Measurements from ENCODE around the gene PDPR.
"Not testable (repeated sequence)": the region's sequence is repeated elsewhere in the genome, so short reads cannot be mapped to it uniquely, and the experiment has no call there.

- TF ChIP-seq CTCF, POLR2A (IDR thresholded peaks at IDR 0.05): not testable (repeated sequence)
These were observed 73.9 kb downstream of the PDPR start for GRCh38 chr16:70187858-70188607.

All from Peyer's patch (tissue), 4 donors.